Dermis microvascular lymphatic vessel endothelial cell (primary cell): Measurements from ENCODE around the gene NIPSNAP3A. TPM values are rescaled to one million over a fixed set of nuclear protein-coding genes. Genes with fewer than 3 reads are reported as not detected.
"Not testable (repeated sequence)": the region's sequence is repeated elsewhere in the genome, so short reads cannot be mapped to it uniquely, and the experiment has no call there.

ENCODE experiments used
- DNase-seq, 2 donors: peaks; one replicate each; pipeline versions ENCODE4 v3.0.0 to v3.0.0-alpha.2; 2010; ENCODE audit warnings: low read depth in 2 of 2
- total RNA-seq: library from RNA; depleted of rRNA; stranded (reverse); fragments of >200 nt; gene quantifications from 2 replicates; pipeline ENCODE4 v1.2.1, GENCODE V29; 2014

NIPSNAP3A gene
- total RNA-seq: 35.4 and 49.4 TPM in 2 replicates

GRCh38 chr9:104747565-104748358 is at the start of gene NIPSNAP3A:
TSS of gene NIPSNAP3A (plus strand) at chr9:104747683. CDS start at chr9:104747793, 110 bp downstream.
- DNase-seq: peak; percentile 35 to 77

DNA sequence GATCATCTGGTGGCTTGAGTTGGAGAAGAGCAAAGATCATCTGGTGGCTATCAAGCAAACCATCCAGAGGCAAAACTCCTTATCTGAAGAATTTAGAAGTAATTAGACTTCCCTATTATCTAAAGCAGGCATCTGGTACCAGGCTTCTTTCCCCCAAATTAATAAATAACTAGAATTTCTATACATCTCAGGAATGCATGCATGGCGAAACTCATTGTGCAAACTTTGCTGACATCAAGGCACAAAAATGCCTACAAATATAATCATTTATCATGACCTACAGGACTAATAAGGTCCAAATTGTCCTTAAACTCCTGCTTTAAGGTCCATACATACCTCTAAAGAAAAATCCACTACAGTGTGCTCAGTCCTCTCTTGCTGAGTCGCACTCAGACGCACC is 47.2 kb upstream of the NIPSNAP3A start:
- no peak for DNase-seq

GRCh38 chr9:104708737-104709136 is 38.7 kb upstream of the NIPSNAP3A start:
- not testable (repeated sequence) for DNase-seq

DNA sequence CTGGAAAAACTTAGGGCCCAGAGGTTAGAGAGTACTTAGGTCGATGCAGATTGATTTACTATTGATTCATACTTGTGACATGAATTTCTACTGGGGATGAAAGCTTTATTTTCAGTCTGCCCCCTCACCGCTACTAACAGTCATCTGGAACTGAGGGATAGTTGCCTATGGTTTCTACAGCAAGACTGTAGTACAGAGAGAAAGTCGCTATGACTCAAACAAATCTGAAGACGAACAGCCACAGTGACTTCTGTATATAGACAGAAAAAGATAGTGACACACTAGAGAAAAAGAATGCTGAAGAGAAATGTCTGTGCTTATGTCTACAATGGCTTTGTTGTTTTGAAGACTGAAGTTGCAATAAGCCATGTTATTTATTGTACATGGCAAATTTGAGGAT is 35.9 kb upstream of the NIPSNAP3A start:
- DNase-seq: no peak

GRCh38 chr9:104725014-104725413 is 22.5 kb upstream of the NIPSNAP3A start:
- DNase-seq: no peak

DNA sequence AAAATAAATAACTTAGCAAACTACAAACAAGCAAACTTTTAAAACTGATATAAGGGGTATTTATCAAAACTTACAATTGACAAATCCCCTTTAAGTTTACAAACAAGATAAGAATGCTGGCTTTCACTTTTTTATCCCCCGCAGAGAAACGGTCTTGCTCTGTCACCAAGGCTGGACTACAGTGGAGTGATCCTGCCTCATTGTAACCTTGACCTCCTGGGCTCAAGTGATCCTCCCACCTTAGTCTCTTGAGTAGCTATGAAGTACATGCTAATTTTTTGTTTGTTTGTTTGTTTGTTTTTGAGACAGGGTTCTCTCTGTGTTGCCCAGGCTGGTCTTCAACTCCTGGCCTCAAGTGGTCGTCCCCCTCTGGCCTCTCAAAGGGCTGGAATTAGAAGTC is 9.0 kb upstream of the NIPSNAP3A start:
- DNase-seq: no peak

- peak in 1 of 2 donors; percentile 32 for DNase-seq
Observed at GRCh38 chr9:104740621-104741020, 6.9 kb upstream of the NIPSNAP3A start.

- DNase-seq: peak; percentile 71 to 79
Observed at GRCh38 chr9:104743376-104743985, 4.0 kb upstream of the NIPSNAP3A start.

- DNase-seq: no peak
Observed at GRCh38 chr9:104745852-104746251, 1.6 kb upstream of the NIPSNAP3A start.

DNA sequence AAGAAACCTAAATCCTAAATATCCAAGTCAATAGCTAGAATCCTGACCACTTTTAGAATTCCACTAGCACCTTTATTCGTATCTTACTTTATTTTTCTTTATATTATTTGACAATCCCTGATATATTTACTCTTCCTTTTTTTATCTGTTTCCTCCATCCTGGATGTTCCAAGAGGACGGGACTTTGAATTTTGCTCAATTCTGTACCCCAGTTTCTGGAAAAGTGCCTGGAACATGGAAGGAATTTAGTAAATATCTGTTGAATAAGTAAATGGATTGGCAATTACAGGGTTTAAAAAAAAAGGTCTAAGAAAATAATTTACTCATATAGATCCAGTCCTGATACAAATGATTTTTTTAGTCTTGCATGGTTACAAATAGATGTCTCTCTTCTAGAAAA is 1.2 kb upstream of the NIPSNAP3A start:
- DNase-seq: no peak

DNA sequence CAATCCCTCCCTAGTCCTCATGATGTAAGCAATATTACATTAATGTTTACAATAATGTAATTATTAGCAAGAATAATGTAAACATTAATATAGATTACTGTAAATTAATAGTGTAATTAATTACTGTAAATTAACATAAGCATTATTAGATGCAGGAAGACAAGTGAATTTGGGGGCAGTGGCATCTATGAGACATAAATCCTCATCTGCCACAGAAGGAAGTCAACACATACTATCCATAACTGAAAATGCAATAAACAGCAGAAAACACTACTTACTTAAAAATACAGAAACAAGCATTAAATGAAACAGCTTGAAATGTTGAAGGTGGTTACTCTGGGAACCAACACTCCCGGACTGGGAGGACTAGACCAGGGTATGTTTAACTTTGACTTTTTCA is 685 bp upstream of the NIPSNAP3A start:
- DNase-seq: no peak

DNA sequence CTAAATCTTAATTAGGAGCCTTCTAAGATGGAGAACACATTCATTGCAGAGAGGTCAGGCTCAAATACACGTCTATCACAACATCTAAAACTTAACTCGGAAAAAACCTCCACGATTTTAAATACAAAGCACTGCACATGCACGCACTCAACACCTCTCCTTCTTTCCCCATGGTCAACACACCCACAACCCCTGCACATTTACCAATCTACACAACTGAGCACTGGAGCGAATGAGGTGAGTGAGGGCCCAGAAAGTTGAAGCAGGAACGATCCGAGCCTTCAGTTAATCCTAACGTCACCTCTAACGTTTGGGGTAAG is 278 bp upstream of the NIPSNAP3A start:
- DNase-seq: no peak

- peak; percentile 30 to 40 for DNase-seq
Observed at GRCh38 chr9:104748359-104749031, 1.0 kb downstream of the NIPSNAP3A start.

DNA sequence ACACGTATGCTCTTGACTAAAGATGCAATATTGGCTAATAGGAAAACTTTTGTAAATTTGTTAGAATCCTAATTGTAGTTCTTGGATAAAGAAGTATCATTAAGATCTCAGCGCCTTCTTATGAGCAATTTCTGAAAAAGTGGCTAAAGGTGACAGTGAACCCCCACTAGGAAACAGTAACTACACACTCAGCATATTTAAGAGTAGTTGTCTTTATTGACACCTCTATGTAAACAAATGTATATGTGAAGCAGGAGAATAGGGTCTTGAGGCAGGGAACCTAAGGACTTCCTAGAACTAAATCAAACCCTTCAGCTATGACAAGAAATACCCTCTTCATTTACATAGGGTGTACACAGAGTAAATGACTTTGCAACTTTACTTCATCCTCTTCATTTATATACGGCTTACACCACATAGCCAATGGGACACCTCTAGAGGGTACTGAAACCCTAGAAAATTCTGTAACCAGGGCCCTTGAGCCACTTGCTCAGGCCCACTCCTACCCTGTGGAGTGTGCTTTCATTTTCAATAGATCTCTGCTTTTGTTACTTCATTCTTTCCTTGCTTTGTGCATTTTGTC is 2.8 kb downstream of the NIPSNAP3A start:
- no peak for DNase-seq

DNA sequence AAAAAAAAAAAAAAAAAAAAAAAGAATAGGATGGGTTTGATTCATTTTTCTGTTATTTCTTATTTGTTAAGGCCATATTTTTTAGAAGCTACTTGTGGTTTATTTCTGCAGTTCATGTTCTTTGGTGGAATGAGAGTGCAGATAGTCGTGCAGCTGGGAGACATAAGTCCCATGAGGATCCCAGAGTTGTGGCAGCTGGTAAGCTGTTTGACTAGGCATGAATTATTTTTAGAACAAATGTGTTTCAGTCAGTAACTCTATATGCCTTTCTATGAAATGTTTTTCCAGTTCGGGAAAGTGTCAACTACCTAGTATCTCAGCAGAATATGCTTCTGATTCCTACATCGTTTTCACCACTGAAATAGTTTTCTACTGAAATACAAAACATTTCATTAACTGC is 11.5 kb downstream of the NIPSNAP3A start:
- no peak for DNase-seq

- DNase-seq: no peak
Observed at GRCh38 chr9:104765138-104765537, 17.7 kb downstream of the NIPSNAP3A start.

DNA sequence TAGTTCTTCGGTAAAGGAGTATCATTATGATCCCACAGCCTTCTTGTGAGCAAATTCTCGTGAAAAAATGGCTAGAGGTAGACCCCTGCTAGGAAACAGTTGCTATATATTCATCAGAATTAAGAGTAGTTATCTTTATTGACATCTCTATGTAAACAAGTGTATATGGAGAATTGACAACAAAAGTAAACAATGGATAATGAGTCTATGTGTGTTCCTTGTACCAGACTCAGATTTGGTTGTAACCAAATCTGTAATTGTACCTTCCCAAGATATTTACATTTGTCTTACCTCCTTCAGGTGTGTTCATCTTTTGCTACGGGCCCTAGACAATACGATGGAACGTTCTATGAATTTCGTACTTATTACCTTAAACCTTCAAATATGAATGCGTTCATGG is 18.5 kb downstream of the NIPSNAP3A start:
- DNase-seq: no peak

DNA sequence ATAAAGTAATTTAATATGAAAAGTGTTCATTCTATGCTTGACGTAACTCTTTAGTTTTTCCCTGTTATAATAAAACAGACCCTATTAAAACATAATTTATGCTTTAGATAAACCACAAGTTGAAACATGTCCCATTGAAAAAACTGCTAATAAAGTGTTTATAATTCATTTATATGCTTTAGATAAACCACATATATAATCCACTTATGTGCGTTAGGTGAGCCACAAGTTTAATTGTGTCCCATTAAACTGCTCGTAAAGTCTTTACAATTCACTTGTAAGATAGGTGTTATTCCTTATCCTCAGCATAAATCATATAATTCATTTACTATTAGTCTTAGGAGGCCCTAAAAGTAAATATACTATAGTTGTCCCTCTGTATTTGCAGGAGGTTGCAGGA is 20.0 kb downstream of the NIPSNAP3A start:
- no peak for DNase-seq

DNA sequence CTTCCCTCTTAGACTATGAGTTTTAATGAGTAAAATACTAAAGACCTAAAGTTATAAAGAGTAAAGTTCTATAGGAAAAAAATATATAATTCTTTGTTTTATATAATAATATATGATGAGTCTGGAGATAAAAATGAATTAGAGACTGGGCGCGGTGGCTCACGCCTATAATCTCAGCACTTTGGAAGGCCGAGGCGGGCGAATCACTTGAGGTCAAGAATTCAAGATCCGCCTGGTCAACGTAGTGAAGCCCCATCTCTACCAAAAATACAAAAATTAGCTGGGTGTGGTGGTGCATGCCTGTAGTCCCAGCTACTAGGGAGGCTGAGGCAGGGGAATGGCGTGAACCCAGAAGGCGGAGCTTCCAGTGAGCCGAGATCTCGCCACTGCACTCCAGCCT is 21.5 kb downstream of the NIPSNAP3A start:
- DNase-seq: not testable (repeated sequence)

DNA sequence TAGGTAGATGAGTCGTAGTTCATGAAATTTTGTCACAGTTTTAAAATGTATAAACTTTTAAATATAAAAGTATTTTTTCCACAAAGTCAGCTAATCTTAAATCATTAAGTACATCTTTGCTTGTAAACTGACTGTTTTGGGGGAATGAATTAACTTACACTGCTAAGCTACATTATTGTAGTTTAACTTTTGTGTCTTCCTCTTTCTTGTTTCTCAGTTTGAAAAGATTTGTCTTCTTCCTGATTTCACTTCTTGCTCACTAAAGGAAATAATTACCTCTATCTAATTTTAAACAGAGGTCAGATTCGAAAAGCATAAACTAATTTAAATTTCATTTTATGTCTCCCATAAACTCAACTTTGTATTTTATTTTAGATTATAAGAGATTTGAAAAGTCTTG is 22.2 kb downstream of the NIPSNAP3A start:
- no peak for DNase-seq

DNA sequence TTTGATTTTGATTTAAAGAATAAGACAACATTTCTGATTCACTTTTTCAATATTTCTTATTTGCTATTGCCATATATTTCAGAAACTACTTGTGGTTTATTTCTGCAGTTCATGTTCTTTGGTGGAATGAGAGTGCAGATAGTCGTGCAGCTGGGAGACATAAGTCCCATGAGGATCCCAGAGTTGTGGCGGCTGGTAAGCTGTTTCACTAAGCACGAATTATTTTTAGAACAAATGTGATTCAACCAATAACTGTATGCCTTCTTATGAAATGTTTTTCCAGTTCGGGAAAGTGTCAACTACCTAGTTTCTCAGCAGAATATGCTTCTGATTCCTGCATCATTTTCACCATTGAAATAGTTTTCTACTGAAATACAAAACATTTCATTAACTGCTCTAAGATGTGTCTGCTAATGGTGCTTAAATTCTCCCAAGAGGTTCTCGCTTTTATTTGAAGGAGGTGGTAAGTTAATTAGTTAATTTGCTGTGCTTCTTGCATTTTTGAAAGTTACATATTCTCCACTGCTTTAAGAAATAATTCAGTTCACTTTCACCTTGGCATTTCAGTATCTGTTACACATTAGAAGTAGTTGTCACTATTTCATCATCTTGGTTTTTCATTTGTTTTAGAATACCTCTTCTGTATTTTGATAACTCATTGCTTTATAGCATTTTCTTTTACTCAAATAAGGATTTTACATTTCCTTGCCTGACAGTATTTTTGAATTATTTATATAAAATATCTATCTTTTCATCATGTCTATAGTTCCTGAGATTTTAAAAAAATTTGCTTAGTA is 25.4 kb downstream of the NIPSNAP3A start:
- DNase-seq: no peak

GRCh38 chr9:104774132-104774531 is 26.6 kb downstream of the NIPSNAP3A start:
- DNase-seq: no peak
